HL-60/S4 treated with retinoic acid at 250 ng/mL for 4 days and 3 days (cell line): Measurements from ENCODE around the gene ABI3.

Experiments
- in situ Hi-C: fragments of 300-500 bp; cut with MboI; formaldehyde crosslinking; loops from 2 replicates; pipeline ENCODE4 v1.7.0; 2022; ENCODE audit warnings: low sequenced_read_pairs

The ABI3 gene

DNA sequence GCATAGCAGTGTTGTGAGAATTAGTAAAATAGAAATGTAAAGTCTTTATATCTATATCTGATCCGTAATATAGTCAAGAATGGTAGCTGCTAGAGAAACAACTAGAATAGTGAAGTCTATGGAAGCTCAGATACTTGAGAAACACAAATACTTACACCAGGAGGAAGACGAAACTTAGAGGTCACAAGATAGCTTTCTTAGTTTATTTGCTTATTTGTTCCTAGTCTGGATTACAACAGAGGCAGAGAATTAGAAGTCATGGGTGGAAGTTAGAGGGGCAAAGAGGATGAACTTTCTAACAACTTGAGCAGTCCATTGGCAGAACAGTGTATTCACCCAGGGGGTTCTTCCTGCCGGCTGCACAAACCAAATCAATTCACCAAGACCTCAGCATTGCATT is 14.0 kb upstream of the ABI3 start:
- in situ Hi-C loops, result no loop called here

DNA sequence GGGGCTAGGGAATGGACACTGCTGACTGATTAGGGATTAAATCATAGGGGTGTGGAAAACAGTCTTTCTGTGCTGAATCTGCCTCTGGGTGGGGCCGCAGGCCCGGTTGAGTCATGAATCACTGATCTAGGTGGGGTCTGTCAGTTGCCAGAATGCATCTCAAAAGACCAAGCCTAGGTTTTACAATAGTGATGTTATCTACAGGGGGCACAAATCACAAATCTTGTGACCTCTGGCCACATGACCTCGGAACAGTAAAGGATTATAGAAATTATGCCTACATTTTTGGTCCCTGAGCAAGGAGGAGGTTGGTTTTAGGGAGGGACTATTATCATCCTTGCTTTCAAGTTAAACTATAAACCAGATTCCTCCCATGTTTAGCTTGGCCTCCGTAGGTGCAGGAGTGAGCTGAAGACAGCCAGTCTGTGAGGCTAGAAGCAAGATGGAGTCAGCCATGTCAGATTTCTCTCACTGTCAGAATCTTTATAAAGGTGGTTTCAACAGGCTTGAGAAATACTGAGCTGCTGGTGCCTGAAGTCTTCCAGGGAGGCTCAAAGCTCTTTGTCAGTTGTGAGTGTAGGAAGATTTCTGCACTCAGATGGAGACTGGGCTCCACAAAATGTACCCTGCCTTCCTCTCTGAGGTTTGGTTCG is 13.0 kb upstream of the ABI3 start:
- in situ Hi-C loops, result no loop called here

DNA sequence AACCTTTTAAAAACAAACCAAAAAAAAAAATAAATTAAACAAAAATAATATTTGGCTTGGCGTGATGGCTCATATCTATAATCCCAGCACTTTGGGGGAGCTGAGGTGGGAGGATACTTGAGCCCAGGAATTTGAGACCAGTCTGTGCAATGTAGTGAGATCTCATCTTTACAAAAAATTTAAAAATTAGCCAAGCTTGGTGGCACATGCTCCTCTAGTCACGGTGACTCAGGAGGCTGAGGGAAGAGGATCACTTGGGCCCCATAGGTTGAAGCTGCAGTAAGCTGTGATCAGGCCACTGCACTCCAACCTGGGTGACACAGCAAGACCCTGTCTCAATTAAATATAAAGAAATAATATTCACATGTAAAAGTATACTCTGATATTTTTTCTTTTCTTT is 12.3 kb upstream of the ABI3 start:
- in situ Hi-C loops, result no loop called here

DNA sequence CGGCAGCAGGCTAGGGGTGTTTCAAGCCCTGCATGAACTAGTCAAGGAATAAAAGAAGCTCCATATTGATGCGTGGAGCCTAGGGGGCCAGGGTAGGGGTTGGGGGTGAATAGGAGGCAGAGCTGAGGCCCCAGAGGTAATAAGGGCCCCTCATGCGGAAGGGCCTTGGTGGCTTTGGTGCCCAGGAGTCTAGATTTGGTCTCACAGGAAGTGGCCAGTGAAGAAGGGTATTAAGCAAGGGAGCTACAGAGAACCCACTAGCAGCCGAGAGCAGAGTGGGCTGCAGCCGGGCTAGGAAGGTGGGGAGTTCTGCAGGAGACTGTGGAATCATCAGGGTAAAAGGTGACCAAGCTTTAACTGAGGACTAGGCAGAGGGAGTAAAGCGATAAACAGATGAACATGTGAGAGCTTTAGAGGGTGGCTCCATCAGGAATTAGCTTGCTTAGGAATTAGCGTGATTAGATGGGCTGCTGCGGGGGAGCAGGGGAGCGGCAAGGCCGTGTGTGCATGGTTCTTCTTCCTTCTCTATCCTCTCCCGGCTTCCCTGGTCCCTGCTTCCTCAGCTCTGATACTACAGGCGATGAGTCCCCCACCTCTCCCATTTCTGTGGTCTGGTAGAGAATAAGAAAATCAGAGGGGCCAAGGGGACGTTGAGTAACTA is 10.0 kb upstream of the ABI3 start:
- in situ Hi-C loops, result no loop called here

DNA sequence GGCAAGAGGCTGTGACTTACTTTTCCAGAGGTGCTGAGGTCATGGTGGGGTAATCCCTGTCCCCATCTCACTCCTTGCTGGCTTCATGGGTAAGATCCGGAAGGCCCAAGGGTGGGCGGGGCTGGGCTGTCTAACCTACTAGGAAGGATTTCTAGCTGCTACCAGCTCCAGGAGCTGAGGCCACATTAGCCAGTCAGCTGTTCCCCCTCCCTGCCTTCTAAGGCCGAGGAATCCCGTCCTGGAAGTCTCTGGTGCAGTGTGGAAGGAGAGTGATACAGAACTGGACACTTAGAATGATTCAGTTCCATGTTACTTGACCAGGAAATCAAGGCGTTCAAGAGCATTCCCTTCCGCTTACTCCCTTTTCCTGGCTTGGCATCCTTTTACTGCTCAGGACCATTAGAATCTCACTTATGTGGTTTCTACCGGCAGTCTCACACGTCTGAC is 9.0 kb upstream of the ABI3 start:
- in situ Hi-C loops, result no loop called here

DNA sequence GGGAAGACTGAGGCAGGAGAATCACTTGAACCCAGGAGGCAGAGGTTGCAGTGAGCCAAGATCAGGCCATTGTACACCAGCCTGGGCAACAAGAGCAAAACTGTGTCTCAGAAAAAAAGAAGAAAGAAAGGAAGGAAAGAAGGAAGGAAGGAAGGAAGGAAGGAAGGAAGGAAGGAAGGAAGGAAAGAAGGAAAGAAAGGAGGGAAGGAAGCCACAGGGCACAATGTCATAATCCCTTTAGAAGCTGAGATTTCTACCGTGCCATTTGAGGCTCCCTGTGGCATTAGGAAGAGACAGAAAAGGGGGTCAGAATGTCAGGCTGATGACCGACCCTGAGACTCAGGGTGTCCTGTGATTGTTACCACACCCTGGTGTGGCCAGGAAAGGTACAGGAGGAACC is 6.7 kb upstream of the ABI3 start:
- in situ Hi-C loops, result no loop called here

DNA sequence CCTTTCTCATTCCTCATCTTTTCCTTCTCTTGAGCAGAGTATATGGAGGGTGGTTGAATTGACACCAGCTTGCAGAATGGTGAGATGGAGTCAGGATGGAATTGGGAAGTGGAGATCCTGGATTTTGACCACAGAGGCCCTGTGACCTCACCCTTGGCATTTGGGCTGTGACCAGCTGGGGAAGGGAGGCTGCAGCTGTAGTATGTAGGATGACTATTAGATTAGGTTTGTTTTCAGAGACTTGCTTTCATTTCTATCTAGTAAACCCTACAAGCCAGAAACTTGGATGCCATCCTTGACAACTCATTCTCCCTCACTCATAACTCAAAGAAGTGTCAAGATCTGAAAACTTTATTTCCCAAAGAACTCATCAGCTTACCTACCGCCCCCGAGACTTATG is 6.0 kb upstream of the ABI3 start:
- in situ Hi-C loops, result no loop called here

DNA sequence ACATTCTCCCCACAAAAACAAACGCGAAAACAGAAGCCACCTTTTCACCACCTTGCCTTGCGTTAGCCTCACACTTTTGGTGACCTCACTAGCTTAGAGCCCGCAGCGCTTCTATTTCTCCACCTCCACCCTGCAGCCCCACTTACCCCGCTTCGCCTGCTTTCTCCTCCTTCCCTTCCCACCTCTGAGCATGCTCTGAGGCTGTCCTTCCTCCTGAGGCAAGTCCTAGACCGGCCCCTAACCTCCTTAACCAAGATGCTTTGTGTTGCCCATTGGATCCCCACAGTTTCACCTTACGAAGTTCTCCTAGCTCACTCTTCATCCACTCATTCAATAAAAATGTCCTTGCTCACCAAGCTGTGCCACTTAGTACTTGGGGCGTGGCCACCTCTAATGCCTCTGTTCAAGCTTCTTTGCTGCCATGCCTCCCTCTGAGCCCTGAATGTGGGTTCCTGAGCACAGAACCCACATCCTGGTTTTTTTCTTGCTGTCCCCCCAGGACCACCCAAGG is 1.4 kb upstream of the ABI3 start:
- in situ Hi-C loops, result no loop called here

DNA sequence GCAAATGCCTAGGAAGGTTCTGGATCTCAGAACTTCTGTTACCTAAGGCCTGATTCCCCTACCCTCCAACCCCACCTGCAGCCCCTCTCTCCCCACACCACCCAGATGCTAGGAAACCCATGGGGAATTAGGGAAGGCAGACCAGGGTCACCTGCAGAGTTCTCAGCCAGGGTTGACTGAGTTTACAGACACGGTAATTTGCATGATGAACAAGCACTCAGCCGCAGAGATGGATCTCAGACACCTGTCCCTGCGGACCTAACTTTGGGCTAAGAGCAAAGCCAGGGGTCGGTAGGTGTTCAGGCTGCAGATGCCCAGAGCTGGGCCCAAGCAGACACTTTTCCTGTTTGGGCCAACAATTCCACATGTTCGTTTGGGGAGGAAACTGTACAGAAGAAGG is 2.9 kb downstream of the ABI3 start:
- in situ Hi-C loops, result no loop called here

DNA sequence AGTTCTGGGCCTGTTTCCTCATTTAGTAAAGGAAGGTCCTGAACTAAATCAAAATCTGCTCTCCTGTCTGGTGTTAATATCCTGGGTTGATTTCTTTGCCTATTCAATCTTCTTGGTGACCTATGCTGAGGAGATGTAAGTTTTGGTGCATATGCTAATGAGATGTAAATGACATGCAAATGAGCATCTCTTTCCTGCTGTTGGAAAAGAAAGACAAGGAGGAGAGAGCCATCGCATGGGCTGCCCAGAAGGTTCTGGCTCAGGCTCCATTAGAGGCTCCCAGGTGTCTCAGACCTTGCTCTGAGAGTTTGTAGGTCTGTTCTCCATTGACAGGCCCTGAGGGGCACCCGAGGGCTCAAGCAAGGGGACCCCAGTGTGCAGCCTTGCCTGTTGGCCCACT is 3.3 kb downstream of the ABI3 start:
- in situ Hi-C loops, result no loop called here

DNA sequence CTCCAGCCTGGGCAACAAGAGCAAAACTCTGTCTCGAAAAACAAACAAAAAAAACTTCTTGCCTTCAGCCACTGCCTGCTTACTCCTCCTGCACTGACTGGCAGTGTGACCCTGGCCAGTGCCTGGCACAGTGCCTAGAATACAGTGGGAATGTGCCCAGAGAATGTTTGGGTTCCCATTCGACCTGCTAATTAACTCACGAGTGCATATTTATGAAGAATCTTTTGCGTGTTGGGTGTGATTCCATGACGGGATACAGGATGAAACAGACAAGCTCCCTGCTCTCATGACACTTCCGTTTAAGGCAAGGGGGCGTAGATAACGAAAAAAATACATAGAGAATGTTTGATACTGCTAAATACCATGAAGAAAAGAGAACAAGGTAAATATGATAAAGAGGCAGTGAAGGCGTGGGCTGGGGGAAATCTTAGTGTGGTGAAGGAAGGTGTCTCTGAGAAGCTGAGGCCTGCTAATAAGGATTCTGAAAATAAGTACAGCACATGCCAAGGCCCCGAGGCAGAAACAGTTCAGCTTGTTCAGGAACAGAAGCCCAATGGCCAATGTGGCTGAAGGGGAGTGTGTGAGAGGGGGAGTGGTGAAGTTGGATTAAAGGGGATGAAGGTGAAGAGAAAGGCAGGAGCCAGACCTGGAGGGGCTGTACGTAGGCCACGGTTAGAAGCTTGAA is 4.3 kb downstream of the ABI3 start:
- in situ Hi-C loops, result no loop called here

DNA sequence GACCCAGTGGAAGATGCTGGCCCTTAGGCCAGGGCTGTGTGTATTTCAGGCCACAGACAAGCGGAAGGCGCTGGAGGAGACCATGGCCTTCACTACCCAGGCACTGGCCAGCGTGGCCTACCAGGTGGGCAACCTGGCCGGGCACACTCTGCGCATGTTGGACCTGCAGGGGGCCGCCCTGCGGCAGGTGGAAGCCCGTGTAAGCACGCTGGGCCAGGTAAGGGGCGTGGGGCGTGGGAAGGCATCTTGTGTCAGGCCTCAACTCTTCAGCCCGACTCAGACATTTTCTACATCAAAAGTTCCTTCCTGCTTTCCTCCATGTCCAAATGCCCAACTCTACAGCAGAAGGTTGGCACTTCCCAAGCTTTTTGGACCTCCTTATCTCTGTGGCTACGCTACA is 6.0 kb downstream of the ABI3 start:
- in situ Hi-C loops, result no loop called here

DNA sequence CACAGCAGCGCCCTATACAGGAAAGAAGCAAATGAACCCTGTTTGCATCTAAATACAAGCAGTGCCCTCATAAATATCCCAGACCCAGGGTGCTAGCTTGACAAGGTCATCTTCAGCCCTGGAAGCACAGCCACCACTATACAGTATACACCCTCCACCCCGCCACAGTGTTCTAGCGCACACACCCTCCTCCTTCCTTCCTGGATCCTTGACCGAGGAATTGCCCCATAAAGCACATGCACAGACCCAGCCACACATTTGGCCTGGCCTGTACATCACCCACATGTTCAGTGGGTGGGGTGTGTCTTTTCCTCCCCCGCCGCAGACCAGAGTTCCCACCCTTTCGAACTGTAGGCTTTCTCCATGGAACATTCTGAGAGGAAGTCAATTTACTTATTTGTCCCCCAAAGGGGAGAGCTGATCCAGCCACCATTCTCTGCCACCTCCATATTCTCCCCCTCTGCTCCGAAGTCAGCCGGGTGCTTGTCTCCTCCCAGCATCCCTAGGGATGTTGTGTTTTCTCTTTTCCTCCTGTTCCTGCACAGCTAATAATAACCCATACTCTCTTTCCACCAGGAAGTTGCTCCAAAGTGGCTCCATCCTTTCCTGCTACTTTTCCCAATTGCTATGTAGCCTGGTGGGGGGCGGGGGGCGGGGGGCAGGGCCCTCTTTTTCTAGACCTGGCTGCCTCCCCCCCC is 6.6 kb downstream of the ABI3 start:
- in situ Hi-C loops, result no loop called here

DNA sequence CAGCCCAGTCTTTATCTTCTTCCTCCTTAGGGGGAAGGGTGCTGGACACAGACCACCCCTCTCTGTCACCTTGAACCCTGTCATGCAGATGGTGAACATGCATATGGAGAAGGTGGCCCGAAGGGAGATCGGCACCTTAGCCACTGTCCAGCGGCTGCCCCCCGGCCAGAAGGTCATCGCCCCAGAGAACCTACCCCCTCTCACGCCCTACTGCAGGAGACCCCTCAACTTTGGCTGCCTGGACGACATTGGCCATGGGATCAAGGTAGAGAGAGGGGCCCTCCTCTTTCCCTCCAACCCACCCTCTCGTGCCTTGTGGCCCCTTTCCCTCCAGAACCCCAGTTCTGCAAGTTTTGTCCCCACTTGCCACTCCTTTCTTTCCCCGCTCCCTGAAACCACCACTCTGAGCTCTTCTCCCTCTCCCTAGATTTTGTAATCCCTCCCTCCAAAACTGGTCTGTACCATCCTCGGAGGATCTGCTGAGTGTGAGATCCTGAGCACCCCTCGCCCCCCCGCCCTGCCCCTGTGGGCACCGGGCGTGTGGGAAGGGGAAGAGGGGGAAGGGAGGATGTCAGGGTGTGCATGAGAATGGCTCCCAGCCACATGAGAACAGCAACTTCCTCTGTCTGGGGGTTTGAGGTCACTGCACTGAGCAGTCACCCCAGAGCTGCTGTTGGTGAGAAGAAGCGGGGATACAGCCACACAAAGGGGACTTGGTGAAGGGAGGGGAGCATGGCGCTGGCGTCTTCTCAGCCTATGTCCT is 7.3 kb downstream of the ABI3 start:
- in situ Hi-C loops, result no loop called here

DNA sequence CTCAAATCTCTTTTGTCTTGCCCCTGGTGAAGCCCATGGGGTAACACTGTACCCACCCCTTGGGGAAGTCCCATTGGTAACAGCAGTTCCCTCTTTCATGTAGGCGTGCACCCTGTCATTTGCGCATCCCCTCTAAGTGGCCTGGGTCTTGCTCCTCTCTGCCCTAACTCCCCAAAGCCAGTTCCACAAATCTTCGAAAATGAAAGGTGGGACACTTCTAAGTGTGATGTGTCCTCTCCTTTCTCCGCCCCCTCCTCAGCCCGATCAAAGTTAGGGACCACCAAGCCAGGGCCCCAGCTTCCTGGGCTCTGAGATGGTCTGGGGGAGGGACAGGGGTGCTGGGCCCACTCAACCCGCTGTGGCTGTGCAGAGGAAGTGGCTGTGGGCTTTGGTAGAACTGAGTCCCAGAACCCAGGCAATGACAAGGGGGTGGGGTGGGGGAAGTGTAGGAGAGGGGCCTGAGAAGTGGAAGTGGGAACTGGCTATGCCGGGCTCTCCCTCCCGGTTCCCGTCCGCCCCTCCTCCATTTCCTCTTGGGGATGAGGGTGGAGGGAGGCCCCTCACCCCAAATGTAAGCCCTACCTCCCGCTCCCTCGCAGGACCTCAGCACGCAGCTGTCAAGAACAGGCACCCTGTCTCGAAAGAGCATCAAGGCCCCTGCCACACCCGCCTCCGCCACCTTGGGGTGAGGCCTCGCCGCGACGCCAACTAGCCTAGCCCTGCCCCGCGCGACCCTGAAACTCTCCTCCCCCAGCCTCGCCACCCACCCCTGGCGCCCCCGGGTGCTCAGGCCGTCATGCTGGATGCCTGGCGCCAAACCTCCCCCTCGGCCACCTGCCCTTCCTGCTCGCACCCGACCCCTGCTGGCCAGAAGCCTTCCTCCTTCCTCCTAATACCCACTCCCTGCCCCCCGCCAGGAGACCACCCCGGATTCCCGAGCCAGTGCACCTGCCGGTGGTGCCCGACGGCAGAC is 8.7 kb downstream of the ABI3 start:
- in situ Hi-C loops, result no loop called here

DNA sequence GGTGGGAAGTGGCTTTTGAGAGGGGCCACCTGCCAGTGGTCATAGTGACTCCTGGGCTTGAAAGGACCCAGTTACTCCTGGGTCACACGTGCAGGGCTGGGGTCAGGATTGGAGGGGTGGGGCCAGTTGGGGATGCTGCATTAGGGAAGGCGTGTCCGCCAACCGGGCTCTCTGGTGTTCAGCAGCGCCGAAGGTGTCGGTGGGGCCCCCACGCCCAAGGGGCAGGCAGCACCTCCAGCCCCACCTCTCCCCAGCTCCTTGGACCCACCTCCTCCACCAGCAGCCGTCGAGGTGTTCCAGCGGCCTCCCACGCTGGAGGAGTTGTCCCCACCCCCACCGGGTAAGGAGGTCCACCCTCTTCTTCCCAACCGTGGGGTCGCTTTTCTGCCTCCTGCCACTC is 9.5 kb downstream of the ABI3 start:
- in situ Hi-C loops, result no loop called here

DNA sequence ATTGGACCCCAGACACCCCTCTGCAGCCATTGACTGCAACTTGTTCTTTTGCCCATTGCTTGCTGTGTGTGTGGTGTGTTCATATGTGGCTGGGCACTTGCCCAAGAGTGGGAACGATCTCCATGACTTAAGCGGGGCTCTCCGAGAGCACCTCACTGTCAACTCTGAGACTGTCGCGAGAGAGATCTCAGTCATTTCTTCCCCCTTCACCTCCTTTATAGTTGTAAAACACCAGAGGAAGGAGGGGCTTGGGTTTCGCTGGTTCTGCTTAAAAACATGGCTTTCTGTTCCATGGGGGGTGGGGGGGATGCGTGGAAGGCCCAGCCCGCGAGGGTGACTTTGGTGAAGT is 12.6 kb downstream of the ABI3 start:
- in situ Hi-C loops, result no loop called here

DNA sequence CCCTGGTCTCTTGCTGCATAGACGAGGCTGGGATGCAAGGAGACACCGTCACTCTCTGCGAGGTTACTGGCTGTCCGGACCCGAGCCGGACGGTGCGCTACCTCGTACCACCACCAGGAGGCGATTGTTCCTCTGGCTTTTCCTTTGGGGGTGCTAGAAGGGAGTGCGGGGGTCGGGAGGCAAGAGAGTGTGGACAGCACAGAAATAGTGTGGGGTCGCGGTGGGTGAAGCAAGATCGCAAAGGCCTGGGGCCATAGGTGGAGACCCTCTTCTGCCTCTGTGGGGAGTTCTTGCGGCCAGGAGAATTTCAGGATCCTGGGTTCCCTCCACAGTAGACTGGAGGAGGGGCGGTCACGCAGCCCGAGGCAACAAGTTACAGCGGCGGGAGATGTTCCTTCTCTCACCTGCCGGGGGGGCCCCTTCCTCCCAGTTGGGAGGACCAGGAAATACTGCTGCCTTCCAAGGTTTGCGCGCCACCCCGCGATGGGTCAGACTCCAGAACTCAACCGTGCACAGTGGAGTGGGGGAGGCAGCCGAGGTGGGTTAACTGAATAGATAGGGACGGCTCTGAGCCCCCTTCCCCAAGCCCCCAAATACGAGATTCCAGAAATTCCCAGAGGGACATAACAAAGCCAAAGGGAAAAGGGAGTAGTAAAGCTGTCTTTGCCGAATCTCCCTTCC is 13.2 kb downstream of the ABI3 start:
- in situ Hi-C loops, result no loop called here
